Activated naive CD4-positive, alpha-beta T cell treated with anti-CD3 and anti-CD28 coated beads for 36 hours (primary cell): Measurements from ENCODE around the gene HMGN3. TPM values are rescaled to one million over a fixed set of nuclear protein-coding genes. Genes with fewer than 3 reads are reported as not detected.

Source experiments
- CTCF ChIA-PET: fragments of 350-600 bp; sonication (Branson Sonifier 250); formaldehyde crosslinking; loops from one replicate; lab custom pipeline; 2021; ENCODE audit warnings: antibody characterized with exemption; lab: Charles Lee
- DNase-seq: peaks from one replicate; pipeline ENCODE4 v3.0.0-alpha.2; 2020
- H3K27ac Mint-ChIP-seq: one replicate; pipeline ENCODE4 v1.8.0; 2021; ENCODE audit warnings: mild to moderate bottlenecking, mixed read lengths
- H3K27me3 Mint-ChIP-seq: one replicate; pipeline ENCODE4 v1.8.0; 2021; ENCODE audit warnings: low read depth, mixed read lengths
- H3K36me3 Mint-ChIP-seq: one replicate; pipeline ENCODE4 v1.8.0; 2021; ENCODE audit warnings: low read depth, mixed read lengths
- H3K4me1 Mint-ChIP-seq: one replicate; pipeline ENCODE4 v1.8.0; 2021; ENCODE audit warnings: low read depth, mixed read lengths
- H3K4me3 Mint-ChIP-seq: one replicate; pipeline ENCODE4 v1.8.0; 2021; ENCODE audit warnings: mild to moderate bottlenecking, moderate library complexity, mixed read lengths
- H3K9me3 Mint-ChIP-seq: one replicate; pipeline ENCODE4 v1.8.0; 2021; ENCODE audit warnings: mixed read lengths
- intact Hi-C: fragments of 100-400 bp; cut with micrococcal nuclease; formaldehyde crosslinking; loops from one replicate; pipeline ENCODE4 v1.15.1; 2023
- total RNA-seq, 2 experiments: library from RNA; stranded (reverse); gene quantifications; one replicate each; pipeline ENCODE4 v1.2.3, GENCODE V29; 2021

Gene HMGN3
- total RNA-seq, 2 experiments from 2014 or later = 35.3 to 35.8 TPM

GRCh38 chr6:79201143-79201542, 33.3 kb downstream of the HMGN3 start:
- Mint-ChIP-seq H3K4me1 (peaks cover 4% of the 10 kb centered on the region), H3K9me3 (no peaks in the 10 kb centered on the region), H3K27ac (no peak overlapping the region), H3K36me3 (peaks cover 18% of the 10 kb centered on the region), H3K4me3 (no peak overlapping the region), H3K27me3 (no peaks in the 10 kb centered on the region)
- intact Hi-C loops = no loop called here
- no peak for DNase-seq
- CTCF ChIA-PET = interaction anchor here (0.7 kb wide), 1 partner anchor 325 kb away, joined by 4 read pairs; no protein-coding TSS in a partner anchor

GRCh38 chr6:79196912-79197311, 37.6 kb downstream of the HMGN3 start:
- Mint-ChIP-seq H3K9me3 (peaks cover 11% of the 10 kb centered on the region), H3K36me3 (peaks cover 12% of the 10 kb centered on the region), H3K4me3 (no peak overlapping the region), H3K27me3 (no peaks in the 10 kb centered on the region), H3K4me1 (peaks cover 3% of the 10 kb centered on the region), H3K27ac (no peak overlapping the region)
- intact Hi-C loops = no loop called here
- CTCF ChIA-PET = interaction anchor here (0.9 kb wide), 1 partner anchor 19 kb away, joined by 3 read pairs; no protein-coding TSS in a partner anchor
- no peak for DNase-seq

DNA sequence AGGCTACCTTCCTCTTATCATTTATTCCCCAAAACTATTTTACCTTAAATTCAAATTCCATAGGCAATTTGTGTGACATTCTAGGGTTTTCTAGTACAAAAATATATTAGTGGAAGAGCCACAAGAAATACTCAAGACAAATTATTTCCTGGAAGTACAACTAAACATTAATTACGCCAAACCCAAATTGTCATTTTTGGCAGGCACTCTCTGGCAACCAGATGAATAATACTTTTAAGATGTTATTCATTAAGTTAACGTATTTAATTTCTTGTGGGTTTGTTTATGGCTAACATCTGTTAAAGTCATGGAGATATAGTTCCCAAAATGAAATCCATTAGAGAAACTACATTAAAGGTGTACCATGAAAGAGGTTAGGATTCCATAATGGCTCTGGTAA, 40.5 kb downstream of the HMGN3 start:
- DNase-seq = no peak
- CTCF ChIA-PET = no interaction called here
- no peak overlapping the region for H3K27ac Mint-ChIP-seq
- intact Hi-C loops = no loop called here
- peaks cover 18% of the 10 kb centered on the region for H3K9me3 Mint-ChIP-seq
- H3K4me1 Mint-ChIP-seq = no peaks in the 10 kb centered on the region
- H3K27me3 Mint-ChIP-seq = no peaks in the 10 kb centered on the region
- no peak overlapping the region for H3K4me3 Mint-ChIP-seq
- H3K36me3 Mint-ChIP-seq = peaks cover 14% of the 10 kb centered on the region

DNA sequence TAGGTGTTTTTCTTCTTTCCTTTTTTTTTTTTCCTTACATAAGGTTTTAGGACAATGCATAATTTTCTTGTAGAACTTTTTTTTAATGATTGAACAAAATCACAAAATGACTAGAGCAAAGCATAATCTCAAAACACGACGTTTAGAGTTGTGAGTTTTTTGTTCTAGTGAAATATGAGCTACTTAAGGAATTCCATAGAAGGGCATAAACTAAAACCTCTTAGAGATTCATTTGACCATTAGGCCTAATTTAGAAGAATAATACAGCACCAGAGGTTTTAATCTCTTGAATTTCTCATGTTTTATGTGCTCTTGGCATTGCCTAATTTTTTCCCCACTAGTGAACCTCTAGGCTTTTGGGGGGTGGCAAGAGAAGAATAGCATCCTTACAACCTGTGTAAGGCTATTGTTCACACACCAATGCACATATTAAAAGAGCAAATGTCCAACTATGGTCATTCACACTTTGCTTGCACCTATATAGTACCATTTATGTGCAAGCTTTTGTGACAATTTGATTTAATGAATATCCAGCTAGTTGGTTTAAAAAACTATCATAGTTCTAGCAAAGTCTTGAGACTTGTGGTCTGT, 44.6 kb downstream of the HMGN3 start:
- no peaks in the 10 kb centered on the region for H3K27me3 Mint-ChIP-seq
- peaks cover 18% of the 10 kb centered on the region for H3K9me3 Mint-ChIP-seq
- DNase-seq = no peak
- no peak overlapping the region for H3K27ac Mint-ChIP-seq
- no peak overlapping the region for H3K4me3 Mint-ChIP-seq
- intact Hi-C loops = no loop called here
- CTCF ChIA-PET = no interaction called here
- H3K4me1 Mint-ChIP-seq = no peaks in the 10 kb centered on the region
- peaks cover 12% of the 10 kb centered on the region for H3K36me3 Mint-ChIP-seq

DNA sequence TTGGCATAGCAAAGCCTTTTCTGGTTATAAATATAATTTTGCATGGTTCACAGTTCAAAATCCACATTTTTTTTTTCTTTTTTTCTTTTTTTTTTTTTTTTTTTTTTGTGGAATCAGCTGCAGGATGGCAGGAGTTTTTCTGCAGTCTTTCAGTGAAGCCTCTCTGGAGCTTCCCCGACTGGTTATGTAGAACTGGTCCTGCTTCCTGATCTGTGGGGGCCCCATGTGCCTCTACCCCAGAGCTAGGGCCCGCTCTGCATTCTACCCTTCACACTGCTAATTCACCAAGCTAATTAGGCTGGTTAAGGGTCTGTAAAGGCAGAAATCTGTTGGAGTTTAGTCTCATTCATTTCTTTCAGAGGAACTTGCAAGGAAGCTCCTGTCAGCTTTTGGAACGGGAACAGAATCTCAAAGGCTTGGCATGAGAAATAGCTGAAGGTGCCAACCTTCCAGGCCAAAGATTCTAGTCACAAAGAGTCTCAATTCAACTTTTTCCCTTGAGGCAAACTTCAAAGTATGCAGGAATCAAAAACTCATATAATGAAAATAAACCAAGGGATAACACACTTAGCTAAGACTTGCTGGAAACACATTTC, 45.5 kb downstream of the HMGN3 start:
- Mint-ChIP-seq H3K4me1 (no peaks in the 10 kb centered on the region), H3K4me3 (no peak overlapping the region), H3K27ac (no peak overlapping the region), H3K9me3 (peaks cover 18% of the 10 kb centered on the region), H3K27me3 (no peaks in the 10 kb centered on the region), H3K36me3 (peaks cover 12% of the 10 kb centered on the region)
- intact Hi-C loops = no loop called here
- CTCF ChIA-PET = no interaction called here
- no peak for DNase-seq

DNA sequence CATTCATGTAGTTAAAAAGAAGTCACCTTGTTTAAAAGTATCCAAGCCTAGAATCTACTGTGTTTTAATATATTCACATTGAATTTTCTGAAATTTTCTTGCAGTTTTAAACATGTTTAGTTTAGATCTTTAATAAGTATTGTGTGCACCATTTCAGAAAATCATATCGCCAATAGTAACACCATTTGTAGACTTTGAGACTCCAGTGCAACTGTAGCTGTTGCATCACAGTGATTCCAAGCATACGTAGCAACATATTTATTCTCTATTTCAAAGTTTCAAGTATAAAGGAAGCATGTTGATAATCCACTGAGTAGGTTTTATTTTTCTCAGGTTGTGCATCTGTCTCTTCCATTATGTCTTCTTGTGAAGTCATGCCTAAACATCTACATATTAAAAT, 46.4 kb downstream of the HMGN3 start:
- CTCF ChIA-PET = no interaction called here
- no peak for DNase-seq
- no peak overlapping the region for H3K4me3 Mint-ChIP-seq
- peaks cover 8% of the 10 kb centered on the region for H3K36me3 Mint-ChIP-seq
- intact Hi-C loops = no loop called here
- H3K4me1 Mint-ChIP-seq = no peaks in the 10 kb centered on the region
- no peaks in the 10 kb centered on the region for H3K27me3 Mint-ChIP-seq
- no peak overlapping the region for H3K27ac Mint-ChIP-seq
- H3K9me3 Mint-ChIP-seq = peaks cover 17% of the 10 kb centered on the region

- Mint-ChIP-seq H3K4me3 (no peak overlapping the region), H3K27ac (no peak overlapping the region), H3K4me1 (no peaks in the 10 kb centered on the region), H3K9me3 (peaks cover 6% of the 10 kb centered on the region), H3K36me3 (peaks cover 4% of the 10 kb centered on the region), H3K27me3 (no peaks in the 10 kb centered on the region)
- intact Hi-C loops = no loop called here
- DNase-seq = no peak
- CTCF ChIA-PET = no interaction called here
Observed at GRCh38 chr6:79186564-79186963, 47.9 kb downstream of the HMGN3 start.

DNA sequence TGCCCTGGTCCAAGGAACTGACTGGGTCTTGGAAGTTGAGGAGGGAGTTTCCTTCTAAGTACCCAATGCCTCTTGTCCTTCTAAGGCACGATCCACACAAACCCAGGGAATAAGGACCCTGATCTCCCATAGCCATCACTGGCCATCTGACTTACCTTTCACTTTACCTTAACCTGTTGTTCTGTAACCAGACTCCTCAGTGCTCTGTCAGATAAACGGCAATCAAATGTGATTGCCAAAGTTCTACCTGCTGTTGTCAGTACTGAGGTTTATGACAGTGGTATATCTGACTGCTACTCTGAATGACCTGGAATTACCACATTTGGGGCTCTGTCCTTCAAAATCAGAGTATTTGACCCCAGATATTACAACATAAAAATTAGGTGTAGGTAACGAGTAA, 49.8 kb downstream of the HMGN3 start:
- Mint-ChIP-seq H3K27me3 (no peaks in the 10 kb centered on the region), H3K36me3 (no peaks in the 10 kb centered on the region), H3K4me3 (no peak overlapping the region), H3K27ac (no peak overlapping the region), H3K9me3 (no peaks in the 10 kb centered on the region), H3K4me1 (no peaks in the 10 kb centered on the region)
- intact Hi-C loops = no loop called here
- DNase-seq = no peak
- CTCF ChIA-PET = no interaction called here

GRCh38 chr6:79184086-79184485, 50.4 kb downstream of the HMGN3 start:
- Mint-ChIP-seq H3K4me3 (no peak overlapping the region), H3K4me1 (no peaks in the 10 kb centered on the region), H3K27ac (no peak overlapping the region), H3K27me3 (no peaks in the 10 kb centered on the region), H3K9me3 (no peaks in the 10 kb centered on the region), H3K36me3 (no peaks in the 10 kb centered on the region)
- CTCF ChIA-PET = no interaction called here
- no peak for DNase-seq
- intact Hi-C loops = no loop called here

GRCh38 chr6:79180052-79180451, 54.4 kb downstream of the HMGN3 start:
- no peaks in the 10 kb centered on the region for H3K27me3 Mint-ChIP-seq
- peaks cover 4% of the 10 kb centered on the region for H3K9me3 Mint-ChIP-seq
- DNase-seq = no peak
- no peak overlapping the region for H3K27ac Mint-ChIP-seq
- H3K4me3 Mint-ChIP-seq = no peak overlapping the region
- CTCF ChIA-PET = no interaction called here
- H3K4me1 Mint-ChIP-seq = no peaks in the 10 kb centered on the region
- intact Hi-C loops = no loop called here
- no peaks in the 10 kb centered on the region for H3K36me3 Mint-ChIP-seq

- peaks cover 4% of the 10 kb centered on the region for H3K9me3 Mint-ChIP-seq
- H3K4me1 Mint-ChIP-seq = no peaks in the 10 kb centered on the region
- H3K27me3 Mint-ChIP-seq = no peaks in the 10 kb centered on the region
- H3K36me3 Mint-ChIP-seq = no peaks in the 10 kb centered on the region
- CTCF ChIA-PET = no interaction called here
- H3K4me3 Mint-ChIP-seq = no peak overlapping the region
- DNase-seq = no peak
- H3K27ac Mint-ChIP-seq = no peak overlapping the region
- intact Hi-C loops = no loop called here
Observed at GRCh38 chr6:79173378-79173777, 61.1 kb downstream of the HMGN3 start.

DNA sequence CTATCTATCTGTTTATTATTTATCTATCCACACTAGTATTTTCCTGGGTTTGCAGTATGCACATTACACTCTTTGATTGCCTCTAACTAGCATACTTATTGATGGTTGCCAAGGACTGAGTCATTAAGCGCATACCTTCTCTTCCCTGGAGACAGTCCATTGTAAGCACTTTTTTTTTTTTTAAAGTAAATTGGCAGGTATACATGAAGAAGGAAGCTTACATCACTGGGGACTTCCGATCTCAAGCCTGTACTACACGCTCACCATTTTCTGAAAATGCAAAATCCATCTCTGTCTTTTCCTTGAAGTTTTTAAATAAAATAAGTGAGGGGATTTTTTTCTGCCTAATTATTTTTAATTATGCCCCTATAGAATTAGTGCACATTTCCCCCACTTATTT, 63.5 kb downstream of the HMGN3 start:
- no peaks in the 10 kb centered on the region for H3K27me3 Mint-ChIP-seq
- CTCF ChIA-PET = no interaction called here
- H3K4me3 Mint-ChIP-seq = no peak overlapping the region
- intact Hi-C loops = no loop called here
- H3K27ac Mint-ChIP-seq = no peak overlapping the region
- H3K4me1 Mint-ChIP-seq = no peaks in the 10 kb centered on the region
- DNase-seq = no peak
- H3K36me3 Mint-ChIP-seq = no peaks in the 10 kb centered on the region
- no peaks in the 10 kb centered on the region for H3K9me3 Mint-ChIP-seq

GRCh38 chr6:79170431-79170830, 64.1 kb downstream of the HMGN3 start:
- Mint-ChIP-seq H3K4me1 (no peaks in the 10 kb centered on the region), H3K36me3 (no peaks in the 10 kb centered on the region), H3K27ac (no peak overlapping the region), H3K9me3 (no peaks in the 10 kb centered on the region), H3K27me3 (no peaks in the 10 kb centered on the region), H3K4me3 (no peak overlapping the region)
- intact Hi-C loops = no loop called here
- no peak for DNase-seq
- CTCF ChIA-PET = interaction anchor here (0.6 kb wide), 1 partner anchor 130 kb away, joined by 3 read pairs; no protein-coding TSS in a partner anchor
